ENCODE results near the gene RSKR.
"Not testable (repeated sequence)": the region's sequence is repeated elsewhere in the genome, so short reads cannot be mapped to it uniquely, and the experiment has no call there.

The RSKR gene, protein sequence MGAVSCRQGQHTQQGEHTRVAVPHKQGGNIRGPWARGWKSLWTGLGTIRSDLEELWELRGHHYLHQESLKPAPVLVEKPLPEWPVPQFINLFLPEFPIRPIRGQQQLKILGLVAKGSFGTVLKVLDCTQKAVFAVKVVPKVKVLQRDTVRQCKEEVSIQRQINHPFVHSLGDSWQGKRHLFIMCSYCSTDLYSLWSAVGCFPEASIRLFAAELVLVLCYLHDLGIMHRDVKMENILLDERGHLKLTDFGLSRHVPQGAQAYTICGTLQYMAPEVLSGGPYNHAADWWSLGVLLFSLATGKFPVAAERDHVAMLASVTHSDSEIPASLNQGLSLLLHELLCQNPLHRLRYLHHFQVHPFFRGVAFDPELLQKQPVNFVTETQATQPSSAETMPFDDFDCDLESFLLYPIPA

DNA sequence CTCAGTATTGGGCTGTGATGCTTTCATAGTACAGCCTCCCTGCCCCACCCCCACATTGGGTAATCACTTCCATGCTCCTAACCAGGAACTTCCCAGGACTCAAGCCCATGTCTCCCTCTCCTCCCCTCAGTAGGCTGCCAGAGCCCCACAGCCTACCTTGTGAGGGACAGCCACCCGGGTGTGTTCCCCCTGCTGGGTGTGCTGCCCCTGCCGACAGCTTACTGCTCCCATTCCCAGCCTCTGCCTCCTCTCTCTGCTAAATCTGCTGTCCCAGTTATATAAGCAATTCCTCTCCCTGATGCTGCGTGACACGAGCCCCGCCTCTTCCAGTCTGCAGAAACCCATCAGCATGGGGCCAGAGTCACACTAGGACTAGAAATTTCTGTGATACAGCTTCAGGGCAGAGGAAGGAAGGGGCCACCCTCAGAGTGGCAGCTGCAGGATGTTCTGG, at the start of gene RSKR:
TSS of gene RSKR (minus strand) at position 255 of the 451 bp plus-strand sequence. CDS start at position 231, 24 bp downstream.
- no peak for DNase-seq

DNA sequence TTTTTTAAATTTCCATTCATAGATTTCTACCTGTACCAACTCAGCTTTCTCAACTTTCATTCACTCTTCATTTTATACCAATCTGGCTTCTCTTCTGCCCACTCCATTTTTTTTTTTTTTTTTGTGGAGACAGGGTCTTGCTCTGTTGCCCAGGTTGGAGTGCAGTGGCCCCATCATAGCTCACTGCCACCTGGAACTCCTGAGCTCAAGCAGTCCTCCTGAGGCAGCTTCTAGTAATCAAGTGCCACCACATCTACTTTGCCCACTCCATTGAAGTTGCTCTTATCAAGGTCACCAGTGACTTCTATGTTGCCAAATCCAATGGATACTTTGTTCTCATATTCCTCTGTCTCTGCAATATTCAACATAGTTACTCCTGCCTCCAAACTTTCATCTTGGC, 49.7 kb upstream of the RSKR start:
- no peak for DNase-seq

DNA sequence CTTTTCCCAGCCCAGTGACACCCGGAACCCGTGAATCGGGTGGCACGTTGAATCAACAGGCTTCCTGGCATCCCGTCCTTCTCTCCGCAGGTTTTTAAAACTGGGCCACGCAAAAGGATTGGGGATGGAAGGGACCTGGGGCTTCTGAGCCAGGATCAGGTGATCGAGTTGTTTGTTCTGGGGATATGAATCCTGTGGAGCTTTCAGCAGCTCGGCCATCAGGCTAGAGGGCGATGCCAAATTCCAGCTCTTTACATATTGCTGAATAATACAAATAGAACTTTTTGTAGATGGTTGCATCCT, 48.5 kb upstream of the RSKR start:
- no peak for DNase-seq

DNA sequence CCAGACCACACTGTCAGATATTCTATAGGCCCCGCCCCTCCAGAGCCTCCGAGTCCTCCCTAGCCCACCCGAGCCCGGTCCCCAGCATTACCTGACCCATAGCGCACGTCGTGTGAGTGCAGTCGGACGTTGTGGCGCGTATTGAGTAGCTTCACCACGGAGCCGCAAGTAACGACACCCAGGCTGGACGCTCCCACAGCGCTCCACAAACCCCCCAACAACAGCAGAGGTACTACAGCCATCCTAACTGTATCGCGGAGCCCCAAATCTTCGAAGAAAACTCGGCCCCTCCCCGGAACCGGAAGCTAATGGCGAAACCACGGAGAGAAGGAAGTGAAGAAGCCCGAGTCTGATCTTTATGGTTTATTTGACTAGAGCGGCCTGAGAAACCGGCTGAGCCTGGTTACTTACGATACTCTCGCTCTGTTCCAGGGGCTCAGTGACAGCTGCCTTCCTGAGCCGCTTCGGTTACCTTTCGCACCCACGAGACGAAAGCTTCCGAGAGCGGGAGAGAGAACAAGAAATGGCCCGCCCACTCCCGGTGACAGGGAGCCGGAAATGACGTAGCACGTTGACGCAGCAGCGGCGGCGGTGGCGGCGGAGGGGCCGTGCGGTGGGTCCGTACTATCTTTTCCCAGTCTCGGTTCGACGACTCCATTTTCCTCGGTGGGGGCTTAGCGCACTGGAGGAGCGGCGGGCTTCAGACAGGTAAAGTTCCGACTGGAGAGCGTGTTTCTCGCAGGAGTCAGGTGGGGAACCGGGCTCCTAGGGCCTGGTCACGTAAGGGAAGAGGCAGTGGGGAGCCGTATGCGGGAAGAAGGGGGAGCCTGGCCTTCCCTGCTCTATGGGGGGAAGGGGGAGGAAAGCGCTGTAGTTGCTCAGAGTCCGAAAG, 47.9 kb upstream of the RSKR start, which contains the start of the genes SDF2 and SUPT6H:
TSS of gene SDF2 (minus strand) at position 272 of the 892 bp plus-strand sequence. CDS start at position 242, 30 bp downstream.
TSS of gene SUPT6H (plus strand) at position 571 of the 892 bp plus-strand sequence. CDS start 11,197 bp downstream, outside the sequence.
- DNase-seq = peak; percentile 92

DNA sequence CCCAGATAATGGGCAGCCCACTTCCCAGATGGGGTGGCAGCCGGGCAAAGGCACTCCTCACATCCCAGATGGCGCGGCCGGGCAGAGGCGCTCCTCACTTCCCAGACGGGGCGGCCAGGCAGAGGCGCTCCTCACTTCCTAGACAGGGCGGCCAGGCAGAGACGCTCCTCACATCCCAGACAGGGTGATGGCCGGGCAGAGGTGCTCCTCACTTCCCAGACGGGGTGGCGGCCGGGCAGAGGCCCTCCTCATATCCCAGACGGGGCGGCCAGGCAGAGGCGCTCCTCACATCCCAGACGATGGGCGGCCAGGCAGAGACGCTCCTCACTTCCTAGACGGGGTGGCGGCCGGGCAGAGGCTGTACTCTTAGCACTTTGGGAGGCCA, 45.5 kb upstream of the RSKR start:
- not testable (repeated sequence) for DNase-seq

DNA sequence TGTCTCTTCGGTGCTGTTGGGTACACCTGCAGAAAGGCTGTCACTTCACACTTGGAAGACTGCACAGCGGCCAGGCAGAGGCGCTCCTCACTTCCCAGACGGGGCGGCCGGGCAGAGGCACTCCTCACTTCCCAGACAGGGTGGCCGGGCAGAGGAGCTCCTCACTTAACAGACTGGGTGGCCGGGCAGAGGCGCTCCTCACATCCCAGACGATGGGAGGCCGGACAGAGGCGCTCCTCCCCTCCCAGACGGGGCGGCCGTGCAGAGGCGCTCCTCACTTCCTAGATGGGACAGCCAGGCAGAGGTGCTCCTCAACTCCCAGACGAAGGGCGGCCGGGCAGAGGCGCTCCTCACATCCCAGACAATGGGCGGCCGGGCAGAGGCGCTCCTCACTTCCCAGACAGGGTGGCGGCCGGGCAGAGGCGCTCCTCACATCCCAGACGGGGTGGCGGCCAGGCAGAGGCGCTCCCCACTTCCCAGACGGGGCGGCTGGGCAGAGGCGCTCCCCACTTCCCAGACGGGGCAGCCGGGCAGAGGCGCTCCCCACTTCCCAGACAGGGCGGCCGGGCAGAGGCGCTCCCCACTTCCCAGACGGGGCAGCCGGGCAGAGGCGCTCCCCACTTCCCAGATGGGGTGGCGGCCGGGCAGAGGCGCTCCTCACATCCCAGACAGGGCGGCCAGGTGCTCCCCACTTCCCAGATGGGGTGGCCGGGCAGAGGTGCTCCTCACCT, 44.9 kb upstream of the RSKR start:
- not testable (repeated sequence) for DNase-seq

DNA sequence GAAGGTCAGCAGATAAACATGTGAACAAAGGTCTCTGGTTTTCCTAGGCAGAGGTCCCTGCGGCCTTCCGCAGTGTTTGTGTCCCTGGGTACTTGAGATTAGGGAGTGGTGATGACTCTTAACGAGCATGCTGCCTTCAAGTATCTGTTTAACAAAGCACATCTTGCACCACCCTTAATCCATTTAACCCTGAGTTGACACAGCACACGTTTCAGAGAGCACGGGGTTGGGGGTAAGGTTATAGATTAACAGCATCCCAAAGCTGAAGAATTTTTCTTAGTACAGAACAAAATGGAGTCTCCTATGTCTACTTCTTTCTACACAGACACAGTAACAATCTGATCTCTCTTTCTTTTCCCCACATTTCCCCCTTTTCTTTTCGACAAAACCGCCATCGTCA, 44.4 kb upstream of the RSKR start:
- not testable (repeated sequence) for DNase-seq

DNA sequence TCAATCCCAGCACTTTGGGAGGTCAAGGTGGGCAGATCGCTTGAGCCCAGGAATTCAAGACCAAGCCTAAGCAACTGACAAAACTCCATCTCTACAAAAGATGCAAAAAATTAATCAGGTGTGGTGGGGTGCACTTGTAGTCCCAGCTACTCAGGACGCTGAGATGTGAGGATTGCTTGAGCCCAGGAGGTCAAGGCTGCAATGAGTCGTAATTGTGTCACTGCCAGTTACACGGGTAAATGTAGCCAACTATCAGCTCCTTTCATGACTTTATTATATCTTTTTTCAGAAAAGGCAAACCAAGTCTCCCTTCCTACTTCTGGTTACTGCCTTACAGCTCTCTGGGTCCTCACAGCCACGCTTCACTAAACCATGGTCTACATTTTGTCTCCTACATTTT, 43.8 kb upstream of the RSKR start:
- no peak for DNase-seq

DNA sequence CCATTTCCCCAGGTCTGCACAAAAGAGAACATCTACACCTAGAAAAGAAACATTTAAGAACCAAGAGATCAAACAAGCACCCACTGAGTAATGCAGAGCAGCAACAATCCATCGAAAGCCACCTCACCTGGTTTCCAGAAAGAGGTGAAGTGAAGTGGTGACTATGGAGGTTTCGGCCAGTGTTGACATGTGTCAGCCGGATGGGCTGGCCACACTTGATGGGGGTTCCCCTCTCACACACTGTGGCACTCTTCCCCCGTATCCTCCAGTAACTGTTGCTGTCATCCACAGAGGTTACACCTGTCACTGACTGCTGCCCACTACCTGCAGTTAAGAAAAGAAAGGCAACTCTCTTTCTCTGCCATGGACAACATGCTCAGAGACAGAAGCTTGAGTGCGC, 41.2 kb upstream of the RSKR start:
- DNase-seq = no peak

DNA sequence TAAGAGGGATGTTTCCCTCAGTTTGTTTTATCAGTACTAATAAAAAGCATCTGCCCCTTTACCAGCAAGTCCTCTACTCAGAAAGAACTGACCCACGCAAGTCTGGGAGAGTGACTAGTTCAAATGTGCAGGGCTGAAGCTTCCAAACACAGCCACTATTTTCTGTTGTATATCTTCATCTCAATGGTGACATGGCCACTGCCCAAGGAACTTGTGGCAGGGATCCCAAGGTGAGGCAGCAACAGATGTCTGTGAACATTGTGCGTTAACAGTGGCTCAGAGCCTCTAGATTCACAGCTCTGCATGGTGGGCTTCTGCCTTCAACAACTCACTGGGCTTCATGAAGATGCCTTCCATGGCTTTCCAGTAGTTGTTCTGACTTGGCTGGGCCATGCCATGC, 34.7 kb upstream of the RSKR start:
- DNase-seq = no peak

DNA sequence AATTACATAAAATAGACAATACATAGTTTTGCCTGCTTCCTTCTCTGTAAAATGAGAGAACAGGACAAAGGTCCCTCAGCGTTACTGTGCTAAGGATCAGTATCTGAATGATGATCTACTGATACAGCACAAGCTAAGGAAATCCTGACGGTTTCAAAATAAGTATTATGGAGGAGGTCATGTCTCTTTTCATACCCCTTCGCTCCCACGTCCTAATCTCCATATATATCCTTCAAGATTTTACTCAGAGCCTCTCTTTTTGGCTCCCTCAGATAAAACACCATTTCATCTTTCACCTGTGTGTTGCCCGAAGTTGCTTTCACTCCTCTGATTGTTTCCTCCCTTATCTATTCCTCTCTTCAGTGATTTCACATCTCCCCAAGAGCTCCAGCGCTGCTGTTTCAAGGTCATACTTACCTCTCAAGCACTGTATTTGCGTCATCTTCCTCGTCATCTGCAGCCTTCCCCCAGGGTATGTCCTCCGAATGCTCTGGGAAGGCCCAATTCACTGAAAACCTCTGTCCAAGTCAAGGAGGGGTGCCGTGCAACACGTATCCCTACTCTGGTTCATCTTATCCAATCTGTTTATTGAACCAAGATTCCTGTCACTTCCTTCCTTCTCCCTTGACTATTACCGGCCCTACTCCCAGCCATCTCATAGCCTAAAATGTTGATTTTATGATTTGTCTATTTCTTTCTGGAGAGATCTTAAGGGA, 32.2 kb upstream of the RSKR start:
- no peak for DNase-seq

DNA sequence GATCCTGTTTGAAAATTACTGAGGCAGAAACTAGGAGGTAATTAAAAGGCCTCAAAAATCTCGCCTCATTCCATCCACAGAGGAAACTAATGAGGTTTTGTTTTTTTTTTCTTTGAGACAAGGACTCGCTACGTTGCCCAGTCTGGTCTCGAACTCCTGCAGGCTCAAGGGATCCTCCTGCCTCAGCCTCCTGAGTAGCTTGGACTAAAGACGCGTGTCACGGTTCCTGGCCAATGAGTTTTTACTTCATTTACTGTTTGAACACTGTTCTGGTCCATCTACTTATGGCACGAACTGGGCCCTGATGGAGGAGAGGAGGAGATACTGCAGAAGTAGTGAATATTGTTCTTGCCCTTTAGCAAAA, 31.6 kb upstream of the RSKR start:
- no peak for DNase-seq

DNA sequence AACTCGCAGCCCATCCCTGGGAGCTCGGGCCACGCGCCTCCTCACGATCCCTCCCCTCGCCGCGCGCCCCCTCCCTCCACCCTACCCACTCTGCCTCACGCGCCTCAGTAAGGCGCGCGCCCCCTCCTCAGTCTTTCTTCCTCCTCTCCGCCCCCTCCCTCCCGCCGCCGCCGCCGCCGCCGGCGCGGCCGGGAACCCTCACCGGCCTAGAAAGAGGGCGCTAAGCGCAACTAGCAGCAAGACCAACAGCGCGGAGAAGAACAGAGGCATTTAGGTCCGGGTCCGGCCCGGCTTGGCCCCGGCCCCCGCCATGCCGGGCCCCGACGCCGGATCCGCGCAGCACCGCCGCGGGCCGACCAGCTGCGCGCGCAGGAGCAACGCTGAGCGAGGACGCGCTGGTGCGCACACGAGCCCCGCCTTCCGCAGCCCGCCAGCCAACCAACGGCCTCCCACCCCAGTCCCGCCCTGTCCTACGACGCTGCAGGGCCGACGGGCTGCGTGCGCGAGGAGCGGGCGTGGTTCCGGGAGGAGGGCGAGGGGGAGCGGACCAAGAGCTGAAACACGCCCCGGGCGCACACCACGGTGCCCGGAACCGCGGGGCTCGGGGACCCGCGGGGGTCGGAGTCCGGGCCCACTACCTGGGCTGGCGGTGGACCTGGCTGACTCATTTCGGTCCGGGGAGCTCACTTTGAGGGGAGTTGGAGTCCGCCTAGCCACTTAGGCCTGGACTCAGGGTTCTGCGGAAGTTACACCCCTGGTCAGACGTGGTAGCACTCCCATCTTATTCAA, 31.0 kb upstream of the RSKR start, which contains the start of gene BLTP2:
TSS of gene BLTP2 (minus strand) at position 372 of the 789 bp plus-strand sequence. CDS start at position 270, 102 bp downstream.
- peak; percentile 96 for DNase-seq

DNA sequence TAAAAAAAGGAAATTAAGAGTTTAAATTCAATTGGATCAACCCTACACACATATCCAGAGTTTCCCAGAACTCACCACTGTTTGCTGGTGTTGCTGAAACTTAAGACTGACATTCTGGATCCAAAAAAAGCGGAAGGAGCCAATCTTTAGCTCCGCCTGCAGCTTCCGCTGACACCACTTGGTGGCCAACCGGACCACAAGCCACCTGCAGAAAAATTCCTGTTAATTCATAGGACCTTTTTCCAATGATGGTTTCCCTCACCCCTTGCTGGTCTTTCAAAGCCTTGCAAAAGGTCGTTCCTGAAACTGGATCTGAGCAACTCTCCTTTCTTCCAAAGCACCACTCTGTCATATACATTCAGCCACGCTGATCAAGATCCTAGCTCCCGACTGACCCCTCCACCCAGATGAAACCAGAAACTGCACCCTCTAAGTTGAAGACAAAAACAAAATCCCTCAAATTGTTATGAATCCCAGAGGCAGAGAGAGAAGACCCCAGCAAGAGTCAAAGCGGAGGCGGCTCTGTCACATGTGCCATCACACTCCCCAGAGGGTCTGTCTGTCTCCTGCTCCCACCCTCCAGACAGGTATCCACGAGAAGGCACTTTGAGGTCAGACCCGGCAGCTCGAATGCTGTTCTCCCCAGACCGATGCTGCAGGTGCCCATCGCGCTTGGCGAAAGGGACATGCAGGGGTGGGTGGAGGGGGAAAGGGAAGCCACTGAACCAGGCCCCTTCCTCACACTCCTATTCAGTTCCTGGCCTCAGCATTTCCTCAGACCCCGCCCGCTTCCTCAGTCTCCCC, 30.2 kb upstream of the RSKR start:
- DNase-seq = peak; percentile 79

DNA sequence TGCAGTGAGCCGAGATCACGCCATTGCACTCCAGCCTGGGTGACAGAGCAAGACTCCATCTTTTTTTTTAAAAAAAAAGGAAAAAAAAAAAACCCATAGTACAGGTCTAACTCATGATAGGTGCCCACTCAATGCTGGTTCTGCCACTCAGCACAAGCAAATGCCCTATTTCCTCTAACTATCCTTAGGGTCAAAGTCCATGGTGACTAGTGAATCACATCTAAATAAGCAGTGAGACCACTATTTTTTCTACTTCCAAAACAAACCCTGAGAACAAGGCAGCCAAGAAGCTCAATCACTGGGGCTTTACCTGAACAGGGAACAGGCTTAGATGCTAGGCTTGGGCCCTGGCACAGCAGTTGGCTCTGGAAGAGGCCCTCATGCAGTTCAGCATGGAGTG, 27.6 kb upstream of the RSKR start:
- DNase-seq = no peak

DNA sequence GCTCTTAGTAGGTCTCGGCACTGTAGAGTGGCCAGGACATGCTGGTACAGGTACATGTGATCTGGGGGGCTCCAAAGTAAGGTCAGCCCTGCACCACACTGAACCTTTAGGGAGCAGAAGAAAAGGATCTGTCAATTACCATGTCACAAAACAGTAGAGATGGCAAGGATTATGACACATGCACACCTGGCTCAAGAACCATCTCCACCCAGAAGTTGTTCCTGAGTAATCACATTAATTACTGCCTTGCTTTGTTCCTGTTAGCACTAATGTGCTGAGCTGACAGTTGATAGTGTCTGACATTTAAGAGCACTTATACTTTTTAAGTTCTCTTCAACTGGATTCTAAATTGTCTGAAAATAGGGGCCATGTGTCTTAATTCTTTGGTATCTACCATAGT, 21.5 kb upstream of the RSKR start:
- no peak for DNase-seq

DNA sequence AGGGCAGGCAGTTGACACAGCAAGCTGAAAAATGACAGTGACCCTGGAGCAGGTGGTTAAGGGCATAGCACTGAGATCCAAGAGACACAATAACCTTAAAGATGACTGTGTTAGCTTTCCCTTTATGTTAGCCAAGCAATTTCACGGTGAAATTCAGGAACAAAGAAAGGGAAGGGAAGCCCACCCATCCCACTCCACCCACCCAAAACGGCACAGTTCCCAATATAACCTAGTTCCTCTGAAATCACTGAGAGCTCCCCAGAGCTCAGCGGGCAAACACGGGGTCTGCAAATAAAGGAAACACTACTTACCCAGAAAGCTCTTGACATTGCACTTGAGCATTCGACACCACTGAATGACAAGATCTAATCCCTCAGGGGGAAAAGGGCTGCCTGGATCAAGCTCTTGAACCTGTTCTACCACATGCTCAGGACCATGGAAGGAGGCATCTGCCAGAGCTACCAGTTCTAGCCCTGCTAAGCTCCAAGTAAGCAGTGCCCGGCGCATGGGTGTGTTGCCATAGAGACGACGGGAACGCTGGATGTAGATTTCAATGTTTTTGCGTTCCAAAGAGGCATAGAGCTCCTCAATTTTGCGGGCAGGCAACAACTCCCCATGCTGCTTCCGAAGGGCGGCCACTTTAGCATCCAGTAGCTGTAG, 20.4 kb upstream of the RSKR start:
- DNase-seq = peak; percentile 54

DNA sequence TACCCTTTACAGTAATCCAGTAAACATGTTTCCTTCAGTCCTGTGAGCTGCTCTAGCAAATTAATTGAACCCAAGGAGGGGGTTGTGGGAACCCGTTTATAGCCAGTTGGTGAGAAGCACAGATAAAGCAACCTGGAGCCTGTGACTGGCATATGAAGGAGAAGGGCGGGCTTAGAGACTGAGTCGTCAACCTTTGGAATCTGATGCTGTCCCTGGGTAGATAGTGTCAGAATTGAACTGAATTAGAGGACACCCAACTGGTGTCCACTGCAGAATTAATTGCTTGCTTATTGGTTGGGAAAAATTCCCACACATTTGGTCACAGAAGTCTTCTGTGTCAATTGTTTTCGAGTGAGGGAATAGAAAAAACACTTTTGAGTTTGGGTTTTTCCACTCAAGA, 12.8 kb upstream of the RSKR start:
- no peak for DNase-seq

DNA sequence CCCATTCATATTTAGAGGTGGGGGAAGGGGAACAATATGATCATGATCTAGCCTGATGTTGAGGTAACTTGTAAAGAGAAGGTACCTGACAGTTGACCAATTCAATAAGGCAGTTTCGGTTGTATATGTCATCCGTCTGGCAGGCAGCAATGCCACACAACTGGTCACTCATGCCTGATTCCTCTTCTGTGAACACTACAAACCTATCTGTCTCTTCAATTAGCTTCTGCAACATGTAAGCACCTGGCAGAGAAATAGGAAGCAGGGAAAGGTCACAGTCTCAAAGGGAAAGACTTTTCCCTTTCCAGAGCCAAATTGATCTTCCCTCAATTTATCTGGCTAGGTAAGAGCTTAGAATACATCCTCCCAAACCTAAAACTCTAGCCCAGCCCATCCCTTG, 10.2 kb upstream of the RSKR start:
- DNase-seq = no peak

DNA sequence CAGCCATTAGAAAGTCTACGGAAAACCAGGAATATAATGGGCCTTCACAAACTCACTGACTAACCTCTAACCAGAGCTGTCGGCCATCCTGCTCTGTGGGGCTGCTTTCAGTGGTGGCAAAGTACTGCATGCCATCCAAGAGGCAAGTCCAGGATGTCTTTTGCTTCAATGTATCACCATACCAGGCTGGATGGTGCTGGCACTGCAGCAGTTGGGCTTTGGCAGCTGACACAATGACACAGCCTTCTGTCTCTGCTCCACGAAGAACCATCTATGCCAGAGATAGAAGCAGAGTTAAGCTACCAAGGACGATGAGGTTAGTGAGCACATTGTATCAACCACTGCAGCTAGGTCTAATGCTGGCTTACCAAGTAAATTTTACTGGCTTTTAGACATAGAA, 9.7 kb upstream of the RSKR start:
- no peak for DNase-seq
